GM12878 (cell line): ENCODE data around the gene SUMF1. TPM values are rescaled to one million over a fixed set of nuclear protein-coding genes. Genes with fewer than 3 reads are reported as not detected.

Source experiments
- BHLHE40 ChIP-seq, 2 experiments: fragments of 450-650 bp in 1 of 2; IDR thresholded peaks; 2 replicates each; pipeline ENCODE4 v1.6.1; 2011 to 2017; ENCODE audit warnings: low read depth in 2 of 2, borderline replicate concordance in 1 of 2, improper control_type of control experiment in 1 of 2, low read length in 1 of 2, mild to moderate bottlenecking in 1 of 2
- CEBPB ChIP-seq, 2 experiments: fragments of 150-350 bp in 1 of 2; IDR thresholded peaks; 2 replicates each; pipeline ENCODE4 v1.6.1; 2012 to 2014; ENCODE audit warnings: low read depth in 2 of 2, low read length in 2 of 2, borderline replicate concordance in 1 of 2, inconsistent platforms in 1 of 2
- CREM ChIP-seq: IDR thresholded peaks from 2 replicates; pipeline ENCODE4 v1.6.1; 2014; ENCODE audit warnings: antibody characterized with exemption, low read depth
- EED ChIP-seq: sonication (generic); IDR thresholded peaks from 2 replicates; pipeline ENCODE4 v1.6.1; 2016; ENCODE audit warnings: antibody characterized with exemption, low read depth
- HDAC2 ChIP-seq: fragments of 200-600 bp; sonication (generic); IDR thresholded peaks from 2 replicates; pipeline ENCODE4 v1.6.1; 2017
- IRF4 ChIP-seq: IDR thresholded peaks from 2 replicates; pipeline ENCODE4 v1.6.1; 2011; ENCODE audit warnings: low read depth, low read length
- KAT2A ChIP-seq: conservative IDR thresholded peaks from 2 replicates; pipeline ENCODE4 v1.6.1; 2011; ENCODE audit warnings: low read depth, low read length; ENCODE audit not compliant: control insufficient read depth
- LARP7 ChIP-seq: fragments of 450-650 bp; IDR thresholded peaks from 2 replicates; pipeline ENCODE4 v1.6.1; 2017; ENCODE audit warnings: mild to moderate bottlenecking
- MTA2 ChIP-seq: fragments of 450-650 bp; IDR thresholded peaks from 2 replicates; pipeline ENCODE4 v1.6.1; 2016; ENCODE audit warnings: low read depth, mild to moderate bottlenecking, moderate library complexity
- NFYA ChIP-seq: IDR thresholded peaks from 2 replicates; pipeline ENCODE4 v1.6.1; 2011; ENCODE audit warnings: low read depth, mild to moderate bottlenecking, low read length, improper control_type of control experiment, borderline replicate concordance
- PAX5 ChIP-seq: IDR thresholded peaks from 2 replicates; pipeline ENCODE4 v1.6.1; 2011; ENCODE audit warnings: low read depth, low read length, borderline replicate concordance
- RCOR1 ChIP-seq: conservative IDR thresholded peaks from 2 replicates; pipeline ENCODE4 v1.6.1; 2012; ENCODE audit warnings: low read depth, low read length, improper control_type of control experiment
- TCF12 ChIP-seq: IDR thresholded peaks from 2 replicates; pipeline ENCODE4 v1.6.1; 2011; ENCODE audit warnings: low read depth, mild to moderate bottlenecking, low read length
- ZNF274 ChIP-seq: IDR thresholded peaks from one replicate; pipeline ENCODE4 v1.8.0; 2011; ENCODE audit not compliant: insufficient read length, insufficient read depth
- ZNF384 ChIP-seq: IDR thresholded peaks from 2 replicates; pipeline ENCODE4 v1.6.1; 2012; ENCODE audit warnings: low read depth, mild to moderate bottlenecking, low read length, improper control_type of control experiment, borderline replicate concordance
- polyA plus RNA-seq, 11 experiments: library from polyadenylated mRNA; depleted of rRNA in 4 of 11; unstranded in 6 of 11; stranded (reverse) in 5 of 11; fragments of >200 nt; fragmentation: Nextera tagmentation in 4 of 11; fragmentation: Illumina TruSeq in 1 of 11; extraction: Ambion mirVana in 4 of 11; extraction: Trizol in 1 of 11; gene quantifications; 1 replicate in 1 of 11; 2 replicates in 10 of 11; pipeline versions ENCODE4 v1.2.1 to v1.2.3, GENCODE V29; 2011 to 2016; ENCODE audit warnings: inconsistent platforms in 2 of 11, missing spikeins in 2 of 11, low read depth in 1 of 11
- total RNA-seq, 4 experiments: library from RNA; depleted of rRNA in 3 of 4; stranded (reverse); fragments of >200 nt in 3 of 4; fragmentation: Illumina TruSeq in 1 of 4; extraction: Trizol in 1 of 4; gene quantifications; 2 replicates each; pipeline versions ENCODE4 v1.2.1 to v1.2.3, GENCODE V29; 2013 to 2021
- TF ChIP-seq, protein P1 (sequence below): fragments of 450-650 bp; IDR thresholded peaks from 2 replicates; pipeline ENCODE4 v1.6.1; 2017; ENCODE audit warnings: mild to moderate bottlenecking, low read depth, inconsistent platforms; ENCODE audit not compliant: poor library complexity, severe bottlenecking
- TF ChIP-seq, protein P2 (sequence below): IDR thresholded peaks from 2 replicates; pipeline ENCODE4 v1.6.1; 2011; ENCODE audit warnings: low read depth, mild to moderate bottlenecking, low read length, moderate library complexity, borderline replicate concordance; ENCODE audit errors: extremely low read depth
- TF ChIP-seq, protein P3 (sequence below): fragments of 450-650 bp; IDR thresholded peaks from 2 replicates; pipeline ENCODE4 v1.6.1; 2017; ENCODE audit warnings: mild to moderate bottlenecking, moderate library complexity

Gene SUMF1
- total and polyA plus RNA-seq, 10 of the 15 experiments (the other 5 are each of a cell fraction or from before 2014, with no cell fraction given): 3.2 to 14.3 (median 8.5) TPM

DNA sequence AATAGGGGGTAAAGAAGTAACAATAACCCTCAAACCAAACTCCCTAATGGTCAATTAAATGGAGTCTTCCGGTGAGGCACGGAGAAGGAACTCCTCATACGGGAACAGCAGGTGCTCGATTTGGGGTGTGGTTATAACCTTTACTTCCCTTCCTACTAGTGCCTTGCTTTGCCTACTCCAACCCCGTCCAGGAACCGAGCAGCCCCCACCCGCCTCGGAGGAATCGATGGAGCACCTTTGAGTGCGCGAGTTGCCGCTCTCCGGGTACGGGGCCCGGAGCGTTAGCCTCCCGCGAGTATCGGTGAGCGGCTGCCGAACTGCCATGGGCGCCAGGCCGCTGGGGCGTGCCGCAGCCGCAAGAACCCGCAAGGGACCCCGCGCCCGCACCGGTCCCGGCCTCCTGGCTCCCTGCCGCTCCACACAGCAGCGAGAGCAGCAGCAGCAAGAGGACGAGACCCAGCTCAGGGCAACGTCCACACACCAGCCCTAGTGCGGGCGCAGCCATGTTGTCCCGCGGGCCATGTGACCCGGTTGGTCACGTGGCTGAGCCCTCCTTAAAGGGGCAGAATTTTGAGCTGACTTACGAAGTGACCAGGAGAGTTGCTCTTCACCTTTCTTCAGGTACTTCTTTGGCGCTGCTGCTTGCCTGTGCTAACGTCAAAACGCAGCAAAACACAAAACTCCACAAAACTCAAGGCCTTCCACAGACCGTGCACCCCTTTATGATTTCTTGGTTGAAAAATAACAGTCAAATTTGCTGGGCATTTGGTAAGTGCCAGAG is at the start of gene SUMF1 (continued):
- TF ChIP-seq NFYA (no peak), TCF12 (peak; percentile 73), ZNF384 (no peak), RCOR1 (no peak), LARP7 (peak; percentile 96), MTA2 (0 out of 2 replicates have a peak, but pooled peaks have one; percentile 8), EED (no peak), CEBPB (IDR thresholded peaks at IDR 0.05; ENCODE audit: borderline replicate concordance in 1 of 2, low read depth in 2 of 2, low read length in 2 of 2) (no peak), KAT2A (no peak), PAX5 (0 out of 2 replicates have a peak, but pooled peaks have one; percentile 7), HDAC2 (peak; percentile 99), IRF4 (peak; percentile 12; the same call in 1 of the 2 replicates), CREM (peak; percentile 48; the same call in 1 of the 2 replicates), BHLHE40 (IDR thresholded peaks at IDR 0.05; ENCODE audit: borderline replicate concordance in 1 of 2, low read depth in 2 of 2, low read length in 1 of 2) (peak; percentile 73 to 86; a peak in 3 of 4 replicates), ZNF274 (no peak)
- TF ChIP-seq, protein P1, sequence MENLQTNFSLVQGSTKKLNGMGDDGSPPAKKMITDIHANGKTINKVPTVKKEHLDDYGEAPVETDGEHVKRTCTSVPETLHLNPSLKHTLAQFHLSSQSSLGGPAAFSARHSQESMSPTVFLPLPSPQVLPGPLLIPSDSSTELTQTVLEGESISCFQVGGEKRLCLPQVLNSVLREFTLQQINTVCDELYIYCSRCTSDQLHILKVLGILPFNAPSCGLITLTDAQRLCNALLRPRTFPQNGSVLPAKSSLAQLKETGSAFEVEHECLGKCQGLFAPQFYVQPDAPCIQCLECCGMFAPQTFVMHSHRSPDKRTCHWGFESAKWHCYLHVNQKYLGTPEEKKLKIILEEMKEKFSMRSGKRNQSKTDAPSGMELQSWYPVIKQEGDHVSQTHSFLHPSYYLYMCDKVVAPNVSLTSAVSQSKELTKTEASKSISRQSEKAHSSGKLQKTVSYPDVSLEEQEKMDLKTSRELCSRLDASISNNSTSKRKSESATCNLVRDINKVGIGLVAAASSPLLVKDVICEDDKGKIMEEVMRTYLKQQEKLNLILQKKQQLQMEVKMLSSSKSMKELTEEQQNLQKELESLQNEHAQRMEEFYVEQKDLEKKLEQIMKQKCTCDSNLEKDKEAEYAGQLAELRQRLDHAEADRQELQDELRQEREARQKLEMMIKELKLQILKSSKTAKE: peak; percentile 31
- TF ChIP-seq, protein P2, sequence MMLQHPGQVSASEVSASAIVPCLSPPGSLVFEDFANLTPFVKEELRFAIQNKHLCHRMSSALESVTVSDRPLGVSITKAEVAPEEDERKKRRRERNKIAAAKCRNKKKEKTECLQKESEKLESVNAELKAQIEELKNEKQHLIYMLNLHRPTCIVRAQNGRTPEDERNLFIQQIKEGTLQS: peak; percentile 99
- TF ChIP-seq, protein P3, sequence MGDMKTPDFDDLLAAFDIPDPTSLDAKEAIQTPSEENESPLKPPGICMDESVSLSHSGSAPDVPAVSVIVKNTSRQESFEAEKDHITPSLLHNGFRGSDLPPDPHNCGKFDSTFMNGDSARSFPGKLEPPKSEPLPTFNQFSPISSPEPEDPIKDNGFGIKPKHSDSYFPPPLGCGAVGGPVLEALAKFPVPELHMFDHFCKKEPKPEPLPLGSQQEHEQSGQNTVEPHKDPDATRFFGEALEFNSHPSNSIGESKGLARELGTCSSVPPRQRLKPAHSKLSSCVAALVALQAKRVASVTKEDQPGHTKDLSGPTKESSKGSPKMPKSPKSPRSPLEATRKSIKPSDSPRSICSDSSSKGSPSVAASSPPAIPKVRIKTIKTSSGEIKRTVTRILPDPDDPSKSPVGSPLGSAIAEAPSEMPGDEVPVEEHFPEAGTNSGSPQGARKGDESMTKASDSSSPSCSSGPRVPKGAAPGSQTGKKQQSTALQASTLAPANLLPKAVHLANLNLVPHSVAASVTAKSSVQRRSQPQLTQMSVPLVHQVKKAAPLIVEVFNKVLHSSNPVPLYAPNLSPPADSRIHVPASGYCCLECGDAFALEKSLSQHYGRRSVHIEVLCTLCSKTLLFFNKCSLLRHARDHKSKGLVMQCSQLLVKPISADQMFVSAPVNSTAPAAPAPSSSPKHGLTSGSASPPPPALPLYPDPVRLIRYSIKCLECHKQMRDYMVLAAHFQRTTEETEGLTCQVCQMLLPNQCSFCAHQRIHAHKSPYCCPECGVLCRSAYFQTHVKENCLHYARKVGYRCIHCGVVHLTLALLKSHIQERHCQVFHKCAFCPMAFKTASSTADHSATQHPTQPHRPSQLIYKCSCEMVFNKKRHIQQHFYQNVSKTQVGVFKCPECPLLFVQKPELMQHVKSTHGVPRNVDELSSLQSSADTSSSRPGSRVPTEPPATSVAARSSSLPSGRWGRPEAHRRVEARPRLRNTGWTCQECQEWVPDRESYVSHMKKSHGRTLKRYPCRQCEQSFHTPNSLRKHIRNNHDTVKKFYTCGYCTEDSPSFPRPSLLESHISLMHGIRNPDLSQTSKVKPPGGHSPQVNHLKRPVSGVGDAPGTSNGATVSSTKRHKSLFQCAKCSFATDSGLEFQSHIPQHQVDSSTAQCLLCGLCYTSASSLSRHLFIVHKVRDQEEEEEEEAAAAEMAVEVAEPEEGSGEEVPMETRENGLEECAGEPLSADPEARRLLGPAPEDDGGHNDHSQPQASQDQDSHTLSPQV: no peak
- TF ChIP-seq, all 136 proteins: peak for 60
